GM18867 (cell line): ENCODE measurements around the gene DYSF.
"Not testable (repeated sequence)": the region's sequence is repeated elsewhere in the genome, so short reads cannot be mapped to it uniquely, and the experiment has no call there.

ENCODE experiments used
- ATAC-seq: cut with Tn5 transposase; IDR thresholded peaks from one replicate; pipeline ENCODE4 v1.9.1; 2021; ENCODE audit warnings: mild to moderate bottlenecking, moderate library complexity; ENCODE audit not compliant: unreplicated experiment

Gene DYSF

DNA sequence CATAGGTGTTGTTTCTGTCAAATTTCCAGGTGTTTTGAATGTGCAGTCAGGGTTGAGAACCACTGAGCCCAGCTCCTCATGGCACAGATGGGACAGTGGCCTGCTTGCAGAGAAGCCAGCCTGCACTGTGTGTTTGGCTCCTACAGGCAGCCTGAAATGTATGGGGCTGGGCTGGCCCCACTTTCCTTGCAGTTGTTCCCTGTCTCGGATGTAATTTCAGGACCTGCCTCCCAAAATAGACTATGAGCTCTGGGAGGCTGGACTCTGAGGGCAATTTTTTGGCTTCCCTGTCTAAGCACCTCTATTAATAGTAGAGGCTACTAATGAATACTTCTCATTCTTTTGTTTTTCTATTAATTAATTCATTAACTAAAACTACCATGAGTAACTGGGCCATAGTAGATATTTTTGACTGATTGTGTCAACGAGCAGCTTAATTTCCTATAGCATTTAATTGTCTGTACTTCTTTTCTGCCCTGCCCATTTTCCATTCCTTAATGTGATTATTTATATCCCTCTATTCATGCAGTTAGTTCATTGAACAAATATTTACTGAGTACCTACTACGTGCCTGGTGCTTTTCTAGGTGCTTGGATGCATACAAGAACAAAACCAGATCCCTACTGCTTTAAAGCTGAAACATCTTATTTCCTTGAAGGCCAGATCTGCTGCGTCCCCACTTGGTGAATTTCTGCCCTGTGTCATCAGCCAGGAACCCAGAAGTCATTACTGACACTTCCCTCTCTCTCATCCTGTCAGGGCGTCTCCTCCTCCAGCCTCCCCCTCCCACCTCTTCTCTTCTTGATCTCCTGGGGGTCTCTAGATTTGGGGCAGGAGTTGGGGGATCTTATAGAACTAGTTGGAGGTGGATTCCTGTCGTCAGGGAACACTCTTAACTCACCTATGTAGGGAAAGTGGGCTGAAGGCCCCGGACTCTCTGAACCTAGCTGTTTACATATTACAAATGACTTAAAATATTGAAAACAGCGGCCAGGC lies 16.3 kb downstream of the DYSF start:
- no peak for ATAC-seq

DNA sequence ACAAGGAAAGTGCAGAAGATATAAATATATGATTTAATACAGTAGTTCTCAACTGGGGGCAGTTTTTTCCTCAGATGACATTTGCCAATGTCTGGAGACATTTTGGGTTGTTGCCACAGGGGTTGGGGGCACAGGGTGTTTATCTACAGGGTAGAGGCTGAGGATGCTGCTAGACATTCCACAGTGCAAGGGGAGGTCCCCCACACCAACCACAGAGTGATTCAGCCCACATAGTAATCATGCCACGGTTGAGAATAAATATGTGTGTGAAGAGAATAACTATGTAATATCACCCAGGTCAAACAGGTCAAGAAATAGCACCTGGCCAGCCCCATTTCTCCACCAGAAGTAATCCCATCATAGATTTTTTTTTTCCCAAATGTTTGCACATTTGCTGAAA lies 17.9 kb downstream of the DYSF start:
- no peak for ATAC-seq

DNA sequence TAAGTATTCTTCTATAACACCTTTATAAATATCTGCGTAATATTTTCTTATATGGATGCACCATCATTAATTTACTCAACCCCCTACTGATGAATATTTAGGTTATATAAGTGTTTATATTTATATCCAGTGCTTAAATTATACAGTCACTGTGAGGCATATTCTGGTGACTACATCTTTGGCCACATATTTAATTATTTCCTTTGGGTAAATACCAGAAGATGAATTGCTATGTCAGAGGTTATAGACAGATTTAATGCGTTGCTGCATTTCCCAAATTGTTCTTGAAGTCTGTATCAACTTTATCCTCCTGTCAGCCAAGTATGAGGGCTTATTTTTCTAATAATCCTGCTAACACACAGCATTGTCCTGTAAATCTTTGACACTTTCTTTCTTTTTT lies 18.7 kb downstream of the DYSF start:
- ATAC-seq = no peak

DNA sequence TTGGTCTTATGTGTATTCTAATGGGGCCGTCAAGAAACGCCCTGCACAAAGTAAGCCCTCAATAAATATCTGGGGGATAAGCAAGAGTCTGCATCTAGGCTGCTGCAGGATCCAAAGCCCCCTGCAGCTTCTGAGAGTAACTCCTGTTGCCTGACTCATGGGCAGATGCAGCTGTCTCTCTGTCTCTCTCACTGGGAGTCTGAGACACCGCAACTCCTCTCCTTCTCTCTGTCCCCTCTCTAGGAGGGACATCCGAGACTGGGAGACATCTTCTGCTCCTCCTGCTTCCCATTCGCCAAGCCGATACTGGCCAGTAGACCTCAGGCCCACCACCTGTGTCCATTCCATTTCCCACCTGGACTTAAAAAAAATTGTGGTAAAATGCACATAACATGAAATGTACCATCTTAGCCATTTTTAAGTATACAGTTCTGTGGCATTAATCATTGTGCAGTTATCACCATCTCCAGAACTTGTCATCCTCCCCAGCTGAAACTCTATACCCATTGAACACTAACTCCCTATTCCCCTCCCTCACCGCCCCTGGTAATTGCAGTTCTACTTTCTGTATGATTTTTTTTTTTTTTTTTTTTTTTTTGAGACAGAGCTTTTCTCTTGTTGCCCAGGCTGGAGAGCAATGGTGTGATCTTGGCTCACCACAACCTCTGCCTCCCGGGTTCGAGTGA lies 20.1 kb downstream of the DYSF start:
- ATAC-seq = no peak

DNA sequence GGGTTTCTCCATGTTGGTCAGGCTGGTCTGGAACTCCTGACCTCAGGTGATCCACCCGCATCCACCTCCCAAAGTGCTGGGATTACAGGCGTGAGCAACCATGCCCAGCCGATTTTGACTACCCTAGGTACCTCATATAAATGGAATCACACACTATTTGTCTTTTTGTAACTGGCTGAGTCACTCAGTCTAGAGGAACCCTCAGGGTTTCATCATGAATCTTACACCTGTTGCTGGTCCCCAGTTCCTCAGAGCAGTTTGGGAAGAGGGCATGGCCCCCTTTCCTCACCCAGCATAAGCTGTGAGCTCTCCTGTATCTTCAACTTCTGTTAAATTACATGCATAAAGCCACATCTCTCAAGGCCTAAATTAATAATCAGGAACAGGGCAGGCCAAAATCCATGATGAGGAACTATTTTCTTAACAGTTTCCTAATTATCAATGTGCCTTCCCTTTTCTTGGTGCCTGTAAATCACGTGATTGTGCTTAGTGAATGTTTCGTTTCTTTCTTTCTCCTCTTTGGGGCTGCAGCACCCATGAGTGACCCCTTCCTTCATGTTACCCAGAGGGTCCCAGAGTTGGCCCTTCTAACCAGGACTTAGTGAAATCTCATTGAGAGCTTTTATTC lies 20.9 kb downstream of the DYSF start:
- ATAC-seq = no peak

DNA sequence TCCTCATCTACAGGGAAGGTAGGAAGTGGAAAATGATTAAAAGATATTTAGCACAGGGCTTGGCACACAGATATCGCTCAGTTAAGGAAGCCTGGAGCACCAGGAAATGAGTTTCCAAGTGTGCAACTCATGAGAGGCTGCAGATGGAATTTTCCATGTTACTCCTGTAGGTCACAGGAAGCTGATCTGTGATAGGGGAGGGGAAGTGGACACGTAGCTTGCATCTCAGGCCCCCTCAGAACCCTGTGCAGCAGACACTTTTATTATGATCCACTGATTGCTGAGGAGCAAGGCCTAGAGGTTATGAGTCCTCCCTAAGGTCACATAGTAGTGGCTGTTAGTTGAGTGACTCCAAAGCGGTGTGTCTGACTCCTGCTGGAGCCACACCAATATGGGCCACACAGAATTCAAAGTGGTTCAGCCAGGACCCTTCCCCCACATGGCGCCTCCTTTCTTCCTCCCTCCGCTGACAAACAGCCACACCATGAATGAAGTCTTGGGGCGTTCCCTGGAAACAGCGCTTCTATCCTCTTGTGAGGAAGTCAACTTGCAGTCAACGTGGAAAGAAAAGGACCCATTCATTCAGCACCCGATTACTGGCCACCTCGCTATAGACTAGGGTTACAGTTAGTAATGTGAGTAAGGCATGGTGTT lies 21.5 kb downstream of the DYSF start:
- ATAC-seq = no peak

DNA sequence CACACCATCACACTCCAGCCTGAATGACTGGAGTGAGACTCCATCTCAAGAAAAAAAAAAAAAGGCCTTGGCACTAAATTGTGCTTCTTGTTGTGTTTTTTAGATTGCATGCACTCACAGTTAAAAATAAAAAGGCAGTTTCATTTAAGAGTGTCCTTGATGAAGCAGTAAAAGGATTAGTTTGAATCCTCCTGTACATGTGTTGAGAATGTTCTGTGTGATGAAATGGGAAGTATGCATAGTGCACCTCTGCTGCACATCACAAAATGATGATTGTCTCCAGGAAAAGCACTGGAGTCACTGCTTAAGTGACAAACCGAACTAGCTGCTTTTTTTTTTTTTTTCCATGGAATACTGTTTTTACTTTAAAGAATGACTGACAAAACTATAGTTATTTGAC lies 23.1 kb downstream of the DYSF start:
- no peak for ATAC-seq

DNA sequence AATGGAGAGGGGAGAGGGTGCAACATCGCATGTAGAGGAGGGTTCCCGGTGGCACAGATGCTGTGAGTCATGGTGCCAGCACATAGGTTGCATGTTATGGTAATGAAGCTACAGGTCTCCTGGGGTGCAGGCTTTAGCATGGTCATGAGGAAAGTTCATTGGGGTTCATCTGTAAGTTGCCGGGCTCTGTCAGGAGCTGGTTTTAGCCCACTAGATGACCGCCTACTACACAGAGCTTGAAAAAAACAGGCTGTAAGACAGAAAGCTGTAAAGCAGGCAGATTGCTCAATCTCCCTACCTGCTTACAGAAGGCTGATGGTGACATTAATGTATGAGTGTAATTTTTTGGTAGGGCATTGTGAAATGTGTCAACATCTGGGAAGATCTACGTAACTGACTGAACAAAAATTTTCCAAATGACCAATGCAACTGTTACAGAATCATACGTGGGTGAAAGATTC lies 23.9 kb downstream of the DYSF start:
- no peak for ATAC-seq

DNA sequence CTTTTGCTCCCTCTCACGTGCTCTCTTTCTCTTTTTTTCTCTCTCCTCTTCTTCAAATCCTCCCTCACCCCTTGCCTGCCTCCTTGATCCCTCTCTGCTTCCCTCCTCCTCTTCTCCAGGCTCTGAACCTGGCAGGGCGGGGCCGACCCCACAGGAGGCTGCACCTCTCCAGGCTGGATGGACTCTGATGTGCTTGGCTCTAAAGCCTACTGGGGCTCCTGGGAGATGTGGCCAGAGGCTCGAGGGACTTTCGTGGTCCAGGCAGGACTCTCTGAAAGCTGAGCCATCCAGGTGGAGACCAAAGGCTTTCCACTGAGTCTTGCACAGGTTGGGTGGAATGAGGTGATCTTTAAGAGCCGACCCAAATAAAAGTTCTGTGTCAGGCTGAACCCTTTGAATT lies 25.4 kb downstream of the DYSF start:
- no peak for ATAC-seq

DNA sequence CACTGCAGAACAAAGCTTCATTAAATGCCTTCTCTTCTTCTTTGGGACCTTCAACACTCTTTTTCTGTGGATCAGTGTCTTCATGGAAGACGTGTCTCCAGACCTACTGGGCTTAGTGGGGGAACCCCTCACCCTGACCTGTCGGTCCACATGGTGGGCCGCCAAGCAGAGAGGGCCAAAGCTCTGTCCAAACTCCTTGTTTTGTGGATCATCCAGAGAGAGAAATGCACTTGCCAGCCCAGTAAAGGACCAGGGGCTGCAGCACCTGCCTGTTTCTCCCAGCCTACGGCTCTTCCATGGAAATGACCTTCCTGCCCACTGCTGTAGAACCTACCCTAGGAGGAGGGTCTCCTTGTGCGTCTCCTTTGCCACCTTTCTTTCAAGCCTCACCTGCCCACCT lies 25.9 kb downstream of the DYSF start:
- ATAC-seq = no peak

DNA sequence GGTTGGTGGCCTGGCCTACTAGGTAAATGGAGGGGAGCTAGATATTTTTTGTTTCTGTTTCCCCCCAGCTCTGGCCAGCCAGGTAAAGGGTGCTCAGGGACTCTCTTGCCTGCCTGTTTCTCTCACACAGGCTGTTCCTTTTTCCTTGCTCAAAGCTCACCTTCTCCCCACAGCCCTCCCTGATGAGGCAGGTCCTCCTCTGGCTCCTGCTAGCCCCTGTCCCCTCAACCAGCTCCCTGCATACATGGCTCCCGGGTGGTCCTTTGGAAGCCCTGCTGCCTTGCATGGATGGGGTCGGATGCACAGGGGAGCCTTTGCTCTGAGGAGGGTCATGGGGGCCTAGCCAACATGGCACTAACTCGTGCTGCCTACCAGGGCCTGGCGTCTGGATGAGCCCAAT lies 27.8 kb downstream of the DYSF start:
- ATAC-seq = no peak

DNA sequence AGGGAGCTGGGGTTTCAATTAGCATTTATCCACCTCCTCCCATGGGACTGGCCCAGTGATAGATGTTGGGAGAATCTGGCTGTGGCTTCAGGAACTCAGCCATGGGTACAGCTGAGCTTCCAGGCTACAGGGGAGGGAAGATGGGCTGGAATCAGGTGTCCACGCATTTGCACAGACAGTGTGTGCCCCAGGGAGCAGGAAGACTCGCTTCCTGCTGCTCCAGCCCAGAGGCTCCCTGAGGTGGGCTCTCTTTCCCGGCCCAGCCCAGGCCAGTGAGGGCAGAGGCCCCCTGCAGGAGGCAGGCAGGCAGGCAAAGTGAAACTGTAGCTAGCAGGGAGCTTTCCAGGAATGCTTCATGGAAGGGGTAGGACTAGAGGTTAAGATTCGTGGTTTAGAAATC lies 28.7 kb downstream of the DYSF start:
- ATAC-seq = no peak

DNA sequence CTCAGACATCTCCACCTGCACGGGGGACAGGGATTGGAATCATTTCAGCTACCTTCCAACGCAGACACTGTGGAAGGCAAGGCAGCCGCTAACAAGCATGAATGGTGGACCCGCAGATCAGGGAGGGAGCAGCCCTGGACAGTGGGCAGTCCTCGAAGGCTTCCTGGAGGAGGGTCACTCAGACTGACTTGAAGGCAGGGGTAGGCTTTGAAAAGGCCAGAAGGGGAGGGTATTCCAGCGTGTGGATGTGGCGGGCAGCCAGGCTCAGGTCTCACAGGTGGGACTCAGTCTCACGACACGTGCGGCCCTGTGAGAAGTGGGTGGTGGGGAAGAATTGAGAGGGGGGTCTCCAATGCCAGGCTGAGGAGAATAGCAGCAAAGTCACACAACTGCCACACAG lies 29.9 kb downstream of the DYSF start:
- ATAC-seq = no peak

DNA sequence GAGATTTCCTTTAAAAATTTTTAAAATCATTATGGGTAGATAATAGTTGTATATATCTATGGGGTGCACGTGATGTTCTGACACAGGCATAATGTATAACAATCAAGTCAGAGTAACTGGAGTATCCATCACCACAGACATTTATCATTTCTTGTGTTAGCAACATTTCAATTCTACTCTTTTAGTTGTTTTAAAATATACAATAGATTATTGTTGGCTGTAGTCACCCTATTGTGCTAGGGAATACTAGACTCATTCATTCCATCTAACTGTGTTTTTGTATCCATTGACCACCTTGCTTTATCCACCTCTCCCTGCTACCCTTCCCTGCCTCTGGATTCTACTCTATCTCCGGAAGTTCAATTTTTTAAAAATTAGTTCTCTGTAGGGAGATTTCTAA lies 31.0 kb downstream of the DYSF start:
- ATAC-seq = no peak

DNA sequence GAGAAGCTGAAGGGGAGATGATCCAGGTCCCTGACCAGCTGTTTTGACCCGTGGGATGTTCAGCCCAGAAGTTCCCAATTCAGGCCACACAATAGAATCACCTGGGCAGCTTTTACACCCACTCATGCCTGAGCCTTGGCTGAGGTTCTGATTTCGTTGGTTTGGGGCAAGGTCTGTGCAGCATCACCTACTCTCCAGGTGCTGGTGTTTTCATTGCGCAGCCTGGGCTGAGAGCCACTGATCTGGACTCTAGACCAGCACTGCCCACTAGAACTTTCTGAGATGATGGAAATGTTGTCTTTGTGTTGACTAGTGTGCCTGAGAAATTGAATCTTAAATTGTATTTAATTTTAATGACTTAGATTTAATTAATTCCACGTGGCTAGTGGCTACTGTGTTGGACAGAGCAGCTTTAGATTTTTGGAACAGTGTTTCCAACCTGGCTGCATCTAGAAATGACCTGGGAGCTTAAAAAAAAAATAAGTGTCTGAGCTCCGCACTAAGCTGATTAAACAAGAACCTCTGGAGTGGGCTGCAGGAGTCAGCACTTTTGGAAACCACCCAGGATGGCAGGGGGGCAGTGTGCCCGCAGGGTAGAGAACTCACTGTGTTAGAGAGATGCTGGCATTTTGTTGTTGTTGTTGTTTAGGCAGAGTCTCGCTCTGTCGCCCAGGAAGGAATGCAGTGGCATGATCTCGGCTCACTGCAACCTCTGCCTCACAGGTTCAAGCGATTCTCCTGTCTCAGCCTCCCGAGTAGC lies 33.7 kb downstream of the DYSF start:
- no peak for ATAC-seq

DNA sequence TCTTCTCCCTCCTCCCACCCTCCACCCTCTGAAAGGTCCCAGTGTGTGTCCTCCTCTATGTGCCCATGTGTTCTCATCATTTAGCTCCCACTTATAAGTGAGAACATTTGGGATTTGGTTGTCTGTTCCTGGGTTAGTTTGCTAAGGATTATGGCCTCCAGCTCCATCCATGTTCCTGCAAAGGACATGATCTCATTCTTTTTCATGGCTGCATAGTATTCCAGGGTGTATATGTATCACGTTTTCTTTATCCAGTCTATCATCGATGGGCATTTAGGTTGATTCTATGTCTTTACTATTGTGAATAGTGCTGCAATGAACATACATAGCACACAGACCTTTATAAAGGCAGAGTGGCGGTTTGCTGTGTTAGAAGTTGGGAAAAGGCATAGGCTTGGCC lies 38.2 kb downstream of the DYSF start:
- ATAC-seq = not testable (repeated sequence)

DNA sequence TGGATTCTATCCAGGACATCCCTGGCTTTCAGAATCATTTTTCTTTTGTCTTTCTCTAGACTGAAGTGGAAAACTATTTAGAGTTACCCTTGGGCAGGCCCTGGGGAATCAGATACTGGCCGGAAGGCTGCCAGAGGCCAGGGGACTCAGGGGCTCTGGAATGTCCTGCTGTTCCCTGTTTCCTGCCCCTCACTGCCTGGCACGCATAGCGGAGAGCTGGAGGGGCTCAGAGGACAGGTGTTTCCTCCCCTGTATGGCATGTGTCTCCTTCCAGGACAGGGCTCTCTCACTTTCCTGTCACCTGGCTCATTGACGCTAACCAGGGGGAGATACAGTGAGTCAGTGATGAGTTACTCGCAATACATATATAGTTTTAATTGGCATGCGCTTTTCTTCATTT lies 38.8 kb downstream of the DYSF start:
- ATAC-seq = no peak

DNA sequence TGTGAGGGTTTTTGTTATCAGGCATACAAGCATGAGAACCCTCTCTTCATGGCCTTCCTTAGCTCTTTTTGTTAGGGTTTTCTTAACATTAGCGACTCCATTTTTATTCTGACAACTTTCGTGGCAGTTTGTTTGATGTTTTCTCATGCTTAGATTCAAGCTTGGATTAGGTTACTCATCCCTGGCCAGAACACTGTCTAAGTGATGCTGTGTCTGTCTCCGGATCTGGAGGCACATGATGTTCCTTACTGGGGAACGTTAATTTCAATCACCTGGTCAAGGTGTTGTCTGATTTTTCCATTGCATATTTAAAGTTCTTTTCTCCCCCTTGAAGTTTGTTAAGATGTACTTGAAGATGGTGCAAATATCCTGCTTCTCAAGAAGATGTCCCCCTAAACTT lies 40.7 kb downstream of the DYSF start:
- ATAC-seq = no peak

DNA sequence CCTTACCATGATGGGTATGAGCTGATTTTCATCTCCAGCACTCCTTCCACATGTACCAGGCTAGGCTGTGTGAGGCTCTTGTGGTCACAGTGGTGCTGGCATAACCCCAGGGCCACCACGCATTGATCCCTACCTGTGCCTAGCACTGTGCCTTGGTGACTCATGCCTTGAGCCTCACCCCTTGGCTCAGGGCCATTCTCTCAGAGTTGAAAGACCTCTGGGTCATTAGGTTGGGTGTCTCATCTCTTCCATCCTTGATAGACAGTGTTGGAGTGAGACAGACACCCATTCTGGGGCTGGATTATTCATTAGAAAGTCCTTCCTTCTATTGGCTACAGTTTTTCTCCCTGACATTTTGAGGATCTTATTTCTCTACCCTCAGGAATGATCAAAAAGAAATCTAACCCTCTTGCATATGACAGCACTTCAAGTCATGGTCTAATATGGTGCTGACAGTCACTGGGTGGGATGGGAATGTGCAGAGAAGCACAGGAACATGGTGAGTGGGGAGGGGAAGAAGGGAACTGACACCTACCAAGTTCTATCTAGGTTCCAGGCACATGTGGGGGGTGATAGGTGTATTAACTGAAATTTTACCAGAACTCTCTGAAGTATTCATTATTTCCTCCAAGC lies 41.3 kb downstream of the DYSF start:
- ATAC-seq = no peak

DNA sequence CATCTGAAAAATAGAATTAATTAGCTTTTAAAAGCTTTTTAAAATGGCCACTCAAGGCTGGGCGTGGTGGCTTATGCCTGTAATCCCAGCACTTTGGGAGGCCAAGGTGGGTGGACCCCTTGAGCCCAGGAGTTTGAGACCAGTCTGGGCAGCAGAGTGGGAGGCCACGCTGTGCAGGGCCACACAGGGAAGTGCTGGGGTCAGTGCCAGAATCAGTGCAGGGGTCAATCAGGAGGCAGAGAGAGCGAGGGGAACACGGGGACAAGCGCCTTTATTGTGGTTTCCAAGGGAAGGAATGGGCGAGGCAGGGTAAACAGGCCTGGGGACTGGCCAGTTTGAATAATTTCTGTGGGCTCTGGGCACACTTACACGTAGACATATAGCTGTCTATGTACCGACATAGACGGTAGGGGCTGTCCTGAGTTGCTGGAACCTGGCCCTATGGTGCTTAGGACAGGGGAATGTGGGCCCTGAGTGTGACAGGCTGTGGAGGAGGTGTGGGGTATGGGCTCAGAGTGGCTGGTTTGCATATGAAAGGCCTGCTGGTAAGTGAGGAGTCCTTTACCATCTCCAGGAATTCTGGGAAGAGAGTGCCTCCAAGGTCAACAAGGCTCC lies 42.9 kb downstream of the DYSF start:
- ATAC-seq = no peak
